CD14-positive monocyte (primary cell): ENCODE results near the gene ABCB6. TPM values are rescaled to one million over a fixed set of nuclear protein-coding genes. Genes with fewer than 3 reads are reported as not detected.
A peak's percentile ranks its signal among the peaks of the same experiment; 100 is the strongest.

Experiments used
- DNase-seq, 3 donors: peaks; one replicate each; pipeline ENCODE4 v3.0.0-alpha.2; 2011 to 2022
- H2AFZ ChIP-seq: 2 replicates; pipeline ENCODE4 v1.6.0; 2012; ENCODE audit warnings: mild to moderate bottlenecking, low read depth, low read length, inconsistent platforms; ENCODE audit not compliant: insufficient read depth, poor library complexity, severe bottlenecking
- H3K27ac ChIP-seq, 2 donors: 1 replicate in 1 of 2; 2 replicates in 1 of 2; pipeline ENCODE4 v1.5.1; 2012 to 2013; ENCODE audit warnings: low read length in 2 of 2, control low read depth in 1 of 2, inconsistent platforms in 1 of 2, low read depth in 1 of 2, mild to moderate bottlenecking in 1 of 2
- H3K27me3 ChIP-seq, 2 donors: one replicate each; pipeline versions ENCODE4 v1.6.0 to v1.6.1; 2011 to 2013; ENCODE audit warnings: low read length in 2 of 2; ENCODE audit not compliant: control insufficient read depth in 2 of 2, insufficient read depth in 2 of 2
- H3K36me3 ChIP-seq, 2 donors: replicated peaks in 1 of 2; 1 replicate in 1 of 2; 2 replicates in 1 of 2; pipeline versions ENCODE4 v1.5.1 to v1.6.1; 2012 to 2013; ENCODE audit warnings: low read length in 2 of 2, control low read depth in 1 of 2, inconsistent platforms in 1 of 2, mild to moderate bottlenecking in 1 of 2; ENCODE audit not compliant: insufficient read depth in 2 of 2, control insufficient read depth in 1 of 2
- H3K4me1 ChIP-seq, 2 donors: 1 replicate in 1 of 2; 2 replicates in 1 of 2; pipeline versions ENCODE4 v1.5.1 to v1.6.1; 2012 to 2013; ENCODE audit warnings: low read length in 2 of 2, control low read depth in 1 of 2, inconsistent platforms in 1 of 2, mild to moderate bottlenecking in 1 of 2, moderate library complexity in 1 of 2; ENCODE audit not compliant: insufficient read depth in 2 of 2, control insufficient read depth in 1 of 2
- H3K4me2 ChIP-seq: replicated peaks from 2 replicates; pipeline ENCODE3; 2012; ENCODE audit warnings: low read length, moderate library complexity, mild to moderate bottlenecking; ENCODE audit not compliant: poor library complexity, severe bottlenecking; ENCODE audit errors: extremely low read depth
- H3K4me3 ChIP-seq, 3 experiments: fragments of 200-600 bp in 1 of 3; sonication (generic) in 1 of 3; replicated peaks in 1 of 3; 1 replicate in 2 of 3; 2 replicates in 1 of 3; pipeline ENCODE4 v1.5.1; 2011 to 2013; ENCODE audit warnings: low read length in 3 of 3, mild to moderate bottlenecking in 3 of 3, control low read depth in 2 of 3, low read depth in 2 of 3, inconsistent platforms in 1 of 3, moderate library complexity in 1 of 3
- H3K79me2 ChIP-seq: 2 replicates; pipeline ENCODE4 v1.6.0; 2012; ENCODE audit warnings: mild to moderate bottlenecking, control low read depth, inconsistent platforms, low read length, moderate library complexity; ENCODE audit not compliant: insufficient read depth
- H3K9ac ChIP-seq: 2 replicates; pipeline ENCODE4 v1.6.0; 2017; ENCODE audit warnings: low read length, mild to moderate bottlenecking; ENCODE audit not compliant: insufficient read depth, poor library complexity, severe bottlenecking
- H3K9me3 ChIP-seq, 2 donors: replicated peaks in 1 of 2; 1 replicate in 1 of 2; 2 replicates in 1 of 2; pipeline versions ENCODE4 v1.5.1 to v1.6.1; 2012 to 2013; ENCODE audit warnings: low read length in 2 of 2, control low read depth in 1 of 2; ENCODE audit not compliant: control insufficient read depth in 1 of 2, insufficient read depth in 1 of 2
- H4K20me1 ChIP-seq: 2 replicates; pipeline ENCODE4 v1.6.0; 2012; ENCODE audit warnings: mild to moderate bottlenecking, low read length, control low read depth, moderate library complexity; ENCODE audit not compliant: insufficient read depth
- H3K27ac Mint-ChIP-seq, 7 donors: one replicate each; pipeline ENCODE4 v1.8.0; 2020; ENCODE audit warnings: mild to moderate bottlenecking in 7 of 7, mixed read lengths in 7 of 7, moderate library complexity in 6 of 7, inconsistent platforms in 2 of 7
- H3K27me3 Mint-ChIP-seq, 3 donors: one replicate each; pipeline ENCODE4 v1.8.0; 2021 to 2022; ENCODE audit warnings: low read depth in 3 of 3, mild to moderate bottlenecking in 3 of 3, mixed read lengths in 3 of 3, moderate library complexity in 3 of 3, inconsistent platforms in 1 of 3
- H3K36me3 Mint-ChIP-seq, 2 donors: one replicate each; pipeline ENCODE4 v1.8.0; 2020; ENCODE audit warnings: mixed read lengths in 2 of 2, inconsistent platforms in 1 of 2, mild to moderate bottlenecking in 1 of 2
- H3K4me1 Mint-ChIP-seq: one replicate; pipeline ENCODE4 v1.8.0; 2020; ENCODE audit warnings: mild to moderate bottlenecking, mixed read lengths
- H3K4me3 Mint-ChIP-seq, 2 donors: one replicate each; pipeline ENCODE4 v1.8.0; 2020; ENCODE audit warnings: mild to moderate bottlenecking in 2 of 2, mixed read lengths in 2 of 2, moderate library complexity in 1 of 2
- H3K9me3 Mint-ChIP-seq, 7 donors: one replicate each; pipeline ENCODE4 v1.8.0; 2020 to 2022; ENCODE audit warnings: mixed read lengths in 7 of 7, mild to moderate bottlenecking in 6 of 7, moderate library complexity in 6 of 7, inconsistent platforms in 2 of 7
- CTCF ChIP-seq: fragments of 200-600 bp; IDR thresholded peaks from one replicate; pipeline ENCODE4 v1.8.0; 2022; ENCODE audit warnings: antibody characterized with exemption, mild to moderate bottlenecking
- WGBS: methylation state at CpG from one replicate; pipeline ENCODE4 v1.1.5; 2013; ENCODE audit warnings: missing lambda C conversion rate; ENCODE audit not compliant: insufficient coverage; 5-methylcytosine and 5-hydroxymethylcytosine counted together
- intact Hi-C, 2 donors: fragments of 100-400 bp; cut with micrococcal nuclease; formaldehyde crosslinking; loops; one replicate each; pipeline versions ENCODE4 v1.15.0 to v1.15.1; 2023
- polyA plus RNA-seq, 3 donors: library from polyadenylated mRNA; depleted of rRNA in 1 of 3; unstranded in 2 of 3; stranded (reverse) in 1 of 3; fragments of 300-500 nt in 2 of 3; fragments of >200 nt in 1 of 3; fragmentation: Illumina TruSeq in 2 of 3; gene quantifications; 1 replicate in 2 of 3; 2 replicates in 1 of 3; pipeline ENCODE4 v1.2.3, GENCODE V29; 2012 to 2021

Gene ABCB6
- polyA plus RNA-seq, 3 donors, result 0.28 to 4.8 (median 0.58) TPM

- Histone ChIP-seq H3K9ac (no peak overlapping the region), H2AFZ (no peak overlapping the region), H3K27me3 (no peaks in the 10 kb centered on the region), H3K27ac (peak overlapping the region in 1 of 2 donors; percentile 58), H3K4me1 (peaks cover 28 to 43% of the 10 kb centered on the region in 2 donors), H3K36me3 (peaks cover 51 to 72% of the 10 kb centered on the region in 2 donors), H3K79me2 (peaks cover 30% of the 10 kb centered on the region), H3K9me3 (no peaks in the 10 kb centered on the region), H3K4me2 (no peak overlapping the region), H4K20me1 (peaks cover 57% of the 10 kb centered on the region), H3K4me3 (no peak overlapping the region)
- peaks cover 42% of the 10 kb centered on the region for H3K4me1 Mint-ChIP-seq
- TF ChIP-seq CTCF, result no peak
- H3K27me3 Mint-ChIP-seq, result peaks cover 0 to 3% (median 0%) of the 10 kb centered on the region in 3 donors
- no peak overlapping the region for H3K4me3 Mint-ChIP-seq
- H3K9me3 Mint-ChIP-seq, result peaks cover 0 to 2% (median 0%) of the 10 kb centered on the region in 7 donors
- 84% methylated on average over 3 of the region's 6 CpGs for WGBS
- DNase-seq, result no peak
- H3K36me3 Mint-ChIP-seq, result peaks cover 57 to 69% of the 10 kb centered on the region in 2 donors
- H3K27ac Mint-ChIP-seq, result peak overlapping the region in 3 of 7 donors; percentile 20 to 67 (median 22)
- intact Hi-C loops, result no loop called here
Observed at GRCh38 chr2:219183151-219183772, 35.5 kb downstream of the ABCB6 start.

- H3K27me3 ChIP-seq, result no peaks in the 10 kb centered on the region
- Mint-ChIP-seq H3K4me1 (peaks cover 44% of the 10 kb centered on the region), H3K9me3 (peaks cover 0 to 2% (median 0%) of the 10 kb centered on the region in 7 donors), H3K27ac (peak overlapping the region in 5 of 7 donors; percentile 22 to 50 (median 27)), H3K4me3 (no peak overlapping the region), H3K27me3 (peaks cover 0 to 3% (median 0%) of the 10 kb centered on the region in 3 donors), H3K36me3 (peaks cover 57 to 69% of the 10 kb centered on the region in 2 donors)
- intact Hi-C loops, result no loop called here
- H3K27ac ChIP-seq, result peak overlapping the region; percentile 6 to 58
- H2AFZ ChIP-seq, result no peak overlapping the region
- H3K4me1 ChIP-seq, result peaks cover 31 to 47% of the 10 kb centered on the region in 2 donors
- peak overlapping the region; percentile 12 for H3K4me2 ChIP-seq
- peak overlapping the region; percentile 35 for H3K9ac ChIP-seq
- peak overlapping the region in 1 of 3 experiments; percentile 18 for H3K4me3 ChIP-seq
- peaks cover 51 to 72% of the 10 kb centered on the region in 2 donors for H3K36me3 ChIP-seq
- H4K20me1 ChIP-seq, result peaks cover 57% of the 10 kb centered on the region
- no peaks in the 10 kb centered on the region for H3K9me3 ChIP-seq
- peak; percentile 31 to 64 (median 37) for DNase-seq
- TF ChIP-seq CTCF, result no peak
- 20% methylated on average over 3 of the region's 8 CpGs for WGBS
- peaks cover 32% of the 10 kb centered on the region for H3K79me2 ChIP-seq
Observed at GRCh38 chr2:219182331-219183150, 36.2 kb downstream of the ABCB6 start.
